SK-N-SH (cell line): ENCODE data around the gene TMEM151A. TPM values are rescaled to one million over a fixed set of nuclear protein-coding genes. Genes with fewer than 3 reads are reported as not detected.

Experiments used
- CTCF ChIA-PET: fragments of 300-600, 350-600 bp; formaldehyde crosslinking; extraction: SDS; loops from one replicate; lab custom pipeline; 2021; lab: Yijun Ruan, JAX
- POLR2A ChIA-PET: fragments of 350-600 bp; sonication (Branson Sonifier 250); formaldehyde crosslinking; extraction: SDS; loops from one replicate; lab custom pipeline; 2020; ENCODE audit warnings: antibody characterized with exemption, inconsistent platforms; lab: Yijun Ruan, JAX
- DNase-seq: peaks from one replicate; pipeline ENCODE4 v3.0.0; 2012
- H2AFZ ChIP-seq: fragments of 200-600 bp; sonication (generic); 2 replicates; pipeline ENCODE4 v1.8.1; 2016; ENCODE audit warnings: antibody characterized with exemption, mild to moderate bottlenecking, low read depth
- H3F3A ChIP-seq: fragments of 200-600 bp; sonication (generic); replicated peaks from 2 replicates; pipeline ENCODE3; 2016; ENCODE audit warnings: antibody characterized with exemption, mild to moderate bottlenecking; ENCODE audit not compliant: insufficient read depth
- H3K27ac ChIP-seq, 2 experiments: fragments of 200-500 bp in 1 of 2; fragments of 200-600 bp in 1 of 2; sonication (Bioruptor generic) in 1 of 2; sonication (generic), shearing (Covaris generic) in 1 of 2; 2 replicates each; pipeline versions ENCODE4 v1.5.1 to v1.6.1; 2014 to 2016; ENCODE audit warnings: low read depth in 2 of 2, inconsistent platforms in 1 of 2, low read length in 1 of 2, mild to moderate bottlenecking in 1 of 2, mixed read lengths in 1 of 2
- H3K27me3 ChIP-seq: fragments of 200-600 bp; sonication (generic), shearing (Covaris generic); 2 replicates; pipeline ENCODE4 v1.6.1; 2016; ENCODE audit warnings: mixed run types; ENCODE audit not compliant: insufficient read depth
- H3K36me3 ChIP-seq, 2 experiments: fragments of 200-500 bp in 1 of 2; fragments of 200-600 bp in 1 of 2; sonication (Bioruptor generic) in 1 of 2; sonication (generic) in 1 of 2; replicated peaks in 1 of 2; 2 replicates each; pipeline versions ENCODE3 to v1.5.1; 2014 to 2016; ENCODE audit warnings: low read length in 1 of 2, mild to moderate bottlenecking in 1 of 2; ENCODE audit not compliant: insufficient read depth in 2 of 2, control insufficient read depth in 1 of 2
- H3K4me1 ChIP-seq, 2 experiments: fragments of 200-500 bp in 1 of 2; fragments of 200-600 bp in 1 of 2; sonication (Bioruptor generic) in 1 of 2; sonication (generic), shearing (Covaris generic) in 1 of 2; 2 replicates each; pipeline versions ENCODE4 v1.5.1 to v1.6.1; 2014 to 2016; ENCODE audit warnings: low read depth in 1 of 2, low read length in 1 of 2, mixed run types in 1 of 2; ENCODE audit not compliant: insufficient read depth in 2 of 2, control insufficient read depth in 1 of 2
- H3K4me2 ChIP-seq: fragments of 200-600 bp; sonication (generic), shearing (Covaris generic); 2 replicates; pipeline ENCODE4 v1.6.1; 2017; ENCODE audit warnings: mixed run types
- H3K4me3 ChIP-seq, 2 experiments: fragments of 200-500 bp in 1 of 2; fragments of 200-600 bp in 1 of 2; sonication (Bioruptor generic) in 1 of 2; sonication (generic), shearing (Covaris generic) in 1 of 2; 2 replicates each; pipeline versions ENCODE4 v1.5.1 to v1.8.1; 2014 to 2016; ENCODE audit warnings: low read depth in 2 of 2, inconsistent platforms in 1 of 2, low read length in 1 of 2, mild to moderate bottlenecking in 1 of 2, mixed read lengths in 1 of 2, moderate library complexity in 1 of 2
- H3K79me2 ChIP-seq: fragments of 200-600 bp; sonication (generic); 2 replicates; pipeline ENCODE4 v1.8.1; 2017; ENCODE audit warnings: mild to moderate bottlenecking; ENCODE audit not compliant: insufficient read depth
- H3K9ac ChIP-seq: fragments of 200-600 bp; sonication (generic); 2 replicates; pipeline ENCODE4 v1.6.1; 2017; ENCODE audit warnings: mixed run types
- H3K9me2 ChIP-seq: fragments of 200-600 bp; sonication (generic); 2 replicates; pipeline ENCODE4 v1.6.1; 2017; ENCODE audit warnings: mixed run types
- H3K9me3 ChIP-seq: fragments of 200-600 bp; sonication (generic); 2 replicates; pipeline ENCODE4 v1.6.1; 2017; ENCODE audit warnings: mixed run types, mild to moderate bottlenecking, moderate library complexity
- H4K20me1 ChIP-seq: fragments of 200-600 bp; sonication (generic); 2 replicates; pipeline ENCODE4 v1.6.1; 2017; ENCODE audit warnings: mild to moderate bottlenecking, mixed run types; ENCODE audit not compliant: insufficient read depth
- JUND ChIP-seq: IDR thresholded peaks from 2 replicates; pipeline ENCODE4 v1.4.0; 2012
- RCOR1 ChIP-seq: fragments of 150-350 bp; IDR thresholded peaks from 2 replicates; pipeline ENCODE4 v1.6.1; 2017; ENCODE audit warnings: antibody characterized with exemption, low read length
- TCF12 ChIP-seq: IDR thresholded peaks from 2 replicates; pipeline ENCODE4 v1.4.0; 2012
- WGBS: methylation state at CpG from one replicate; pipeline ENCODE4 v1.1.6; 2017; ENCODE audit warnings: low lambda C conversion rate; 5-methylcytosine and 5-hydroxymethylcytosine counted together
- polyA plus RNA-seq, 3 experiments: library from polyadenylated mRNA; depleted of rRNA; stranded (reverse); fragments of >200 nt; gene quantifications; 2 replicates each; pipeline ENCODE4 v1.2.3, GENCODE V29; 2012
- TF ChIP-seq, protein P1 (sequence below): fragments of 150-350 bp; IDR thresholded peaks from 2 replicates; pipeline ENCODE4 v1.6.1; 2016; ENCODE audit warnings: mild to moderate bottlenecking, low read depth, low read length
- TF ChIP-seq, protein P2 (sequence below): fragments of 150-350 bp; IDR thresholded peaks from 2 replicates; pipeline ENCODE4 v1.6.1; 2017; ENCODE audit warnings: antibody characterized with exemption, low read length, low read depth, borderline replicate concordance
- TF ChIP-seq, protein P3 (sequence below): IDR thresholded peaks from 2 replicates; pipeline ENCODE4 v1.4.0; 2012; ENCODE audit warnings: low read depth, borderline replicate concordance
- TF ChIP-seq, protein P4 (sequence below): fragments of 200-600 bp; sonication (generic); IDR thresholded peaks from 2 replicates; pipeline ENCODE4 v1.6.1; 2017; ENCODE audit warnings: antibody characterized with exemption, mild to moderate bottlenecking, moderate library complexity

TMEM151A gene
- polyA plus RNA-seq, 1 of the 3 experiments (the other 2 are of a cell fraction), result 0.35 TPM

DNA sequence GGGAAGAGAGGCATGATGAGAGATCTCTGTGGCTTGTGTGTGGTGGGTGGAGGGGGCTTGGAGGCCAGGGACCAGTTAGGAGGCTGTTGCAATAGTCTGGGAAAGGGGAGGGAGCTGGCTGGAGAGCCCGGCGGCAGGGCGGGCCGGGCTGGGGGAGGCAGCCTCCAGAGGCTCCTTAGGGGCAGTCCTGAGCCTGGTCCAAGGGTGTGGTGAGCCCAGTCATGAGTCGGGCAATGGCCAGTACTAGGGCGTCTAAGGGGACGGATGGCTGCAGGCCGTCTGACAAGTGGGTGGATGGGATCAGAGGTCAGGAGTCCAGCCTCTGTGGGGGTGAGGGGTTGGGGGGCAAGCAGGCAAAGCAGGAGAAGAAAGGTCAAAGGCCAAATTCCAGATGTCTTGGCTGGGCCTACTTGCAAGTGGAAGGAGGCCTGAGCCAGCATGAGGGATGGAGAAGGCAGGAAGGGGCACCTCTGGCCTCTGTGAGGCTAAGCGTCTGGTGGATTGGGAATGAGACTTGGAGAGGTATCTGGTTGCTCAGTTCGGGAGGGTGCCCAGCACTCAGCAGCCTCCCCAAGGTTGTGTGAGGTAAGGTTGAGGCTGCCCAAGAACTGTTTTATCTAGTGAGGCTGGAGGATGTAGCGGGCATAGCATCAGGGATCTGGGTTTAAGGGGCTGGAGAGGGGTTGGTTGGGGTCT is 31.2 kb downstream of the TMEM151A start (continued):
- TF ChIP-seq, protein P1, sequence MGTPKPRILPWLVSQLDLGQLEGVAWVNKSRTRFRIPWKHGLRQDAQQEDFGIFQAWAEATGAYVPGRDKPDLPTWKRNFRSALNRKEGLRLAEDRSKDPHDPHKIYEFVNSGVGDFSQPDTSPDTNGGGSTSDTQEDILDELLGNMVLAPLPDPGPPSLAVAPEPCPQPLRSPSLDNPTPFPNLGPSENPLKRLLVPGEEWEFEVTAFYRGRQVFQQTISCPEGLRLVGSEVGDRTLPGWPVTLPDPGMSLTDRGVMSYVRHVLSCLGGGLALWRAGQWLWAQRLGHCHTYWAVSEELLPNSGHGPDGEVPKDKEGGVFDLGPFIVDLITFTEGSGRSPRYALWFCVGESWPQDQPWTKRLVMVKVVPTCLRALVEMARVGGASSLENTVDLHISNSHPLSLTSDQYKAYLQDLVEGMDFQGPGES, result no peak
- TF ChIP-seq TCF12, result no peak

DNA sequence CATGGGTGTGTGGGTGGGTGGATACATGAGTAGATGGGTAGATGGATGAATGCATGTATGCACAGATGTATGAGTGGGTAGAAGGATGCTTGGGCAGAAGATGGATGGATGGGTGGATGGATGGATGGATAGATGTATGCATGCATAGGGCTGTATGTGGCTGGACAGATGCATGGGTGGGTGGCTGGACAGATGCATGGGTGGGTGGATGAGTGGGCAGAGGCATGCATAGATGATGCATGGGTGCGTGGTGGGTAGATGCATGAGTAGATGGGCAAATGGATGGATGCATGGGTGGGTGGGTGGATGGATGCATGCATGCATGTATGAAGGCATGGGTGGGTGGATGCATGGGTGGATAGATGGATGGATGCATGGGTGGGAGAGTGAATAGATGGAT is 32.0 kb downstream of the TMEM151A start:
- POLR2A ChIA-PET, result no interaction called here
- Histone ChIP-seq H3F3A (peaks cover 3% of the 10 kb centered on the region), H3K4me2 (no peak overlapping the region), H3K9me3 (no peaks in the 10 kb centered on the region), H3K4me1 (peaks cover 32 to 39% of the 10 kb centered on the region in 2 experiments; a peak in 3 of 4 replicates), H3K27me3 (no peaks in the 10 kb centered on the region), H2AFZ (no peak overlapping the region), H3K27ac (no peak overlapping the region), H3K36me3 (no peaks in the 10 kb centered on the region), H3K79me2 (no peaks in the 10 kb centered on the region), H3K4me3 (no peak overlapping the region), H3K9ac (no peak overlapping the region), H4K20me1 (no peaks in the 10 kb centered on the region), H3K9me2 (no peaks in the 10 kb centered on the region)
- TF ChIP-seq, protein P2, sequence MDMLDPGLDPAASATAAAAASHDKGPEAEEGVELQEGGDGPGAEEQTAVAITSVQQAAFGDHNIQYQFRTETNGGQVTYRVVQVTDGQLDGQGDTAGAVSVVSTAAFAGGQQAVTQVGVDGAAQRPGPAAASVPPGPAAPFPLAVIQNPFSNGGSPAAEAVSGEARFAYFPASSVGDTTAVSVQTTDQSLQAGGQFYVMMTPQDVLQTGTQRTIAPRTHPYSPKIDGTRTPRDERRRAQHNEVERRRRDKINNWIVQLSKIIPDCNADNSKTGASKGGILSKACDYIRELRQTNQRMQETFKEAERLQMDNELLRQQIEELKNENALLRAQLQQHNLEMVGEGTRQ, result no peak
- TF ChIP-seq, protein P3, sequence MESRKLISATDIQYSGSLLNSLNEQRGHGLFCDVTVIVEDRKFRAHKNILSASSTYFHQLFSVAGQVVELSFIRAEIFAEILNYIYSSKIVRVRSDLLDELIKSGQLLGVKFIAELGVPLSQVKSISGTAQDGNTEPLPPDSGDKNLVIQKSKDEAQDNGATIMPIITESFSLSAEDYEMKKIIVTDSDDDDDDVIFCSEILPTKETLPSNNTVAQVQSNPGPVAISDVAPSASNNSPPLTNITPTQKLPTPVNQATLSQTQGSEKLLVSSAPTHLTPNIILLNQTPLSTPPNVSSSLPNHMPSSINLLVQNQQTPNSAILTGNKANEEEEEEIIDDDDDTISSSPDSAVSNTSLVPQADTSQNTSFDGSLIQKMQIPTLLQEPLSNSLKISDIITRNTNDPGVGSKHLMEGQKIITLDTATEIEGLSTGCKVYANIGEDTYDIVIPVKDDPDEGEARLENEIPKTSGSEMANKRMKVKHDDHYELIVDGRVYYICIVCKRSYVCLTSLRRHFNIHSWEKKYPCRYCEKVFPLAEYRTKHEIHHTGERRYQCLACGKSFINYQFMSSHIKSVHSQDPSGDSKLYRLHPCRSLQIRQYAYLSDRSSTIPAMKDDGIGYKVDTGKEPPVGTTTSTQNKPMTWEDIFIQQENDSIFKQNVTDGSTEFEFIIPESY, result no peak
- TF ChIP-seq, protein P4, sequence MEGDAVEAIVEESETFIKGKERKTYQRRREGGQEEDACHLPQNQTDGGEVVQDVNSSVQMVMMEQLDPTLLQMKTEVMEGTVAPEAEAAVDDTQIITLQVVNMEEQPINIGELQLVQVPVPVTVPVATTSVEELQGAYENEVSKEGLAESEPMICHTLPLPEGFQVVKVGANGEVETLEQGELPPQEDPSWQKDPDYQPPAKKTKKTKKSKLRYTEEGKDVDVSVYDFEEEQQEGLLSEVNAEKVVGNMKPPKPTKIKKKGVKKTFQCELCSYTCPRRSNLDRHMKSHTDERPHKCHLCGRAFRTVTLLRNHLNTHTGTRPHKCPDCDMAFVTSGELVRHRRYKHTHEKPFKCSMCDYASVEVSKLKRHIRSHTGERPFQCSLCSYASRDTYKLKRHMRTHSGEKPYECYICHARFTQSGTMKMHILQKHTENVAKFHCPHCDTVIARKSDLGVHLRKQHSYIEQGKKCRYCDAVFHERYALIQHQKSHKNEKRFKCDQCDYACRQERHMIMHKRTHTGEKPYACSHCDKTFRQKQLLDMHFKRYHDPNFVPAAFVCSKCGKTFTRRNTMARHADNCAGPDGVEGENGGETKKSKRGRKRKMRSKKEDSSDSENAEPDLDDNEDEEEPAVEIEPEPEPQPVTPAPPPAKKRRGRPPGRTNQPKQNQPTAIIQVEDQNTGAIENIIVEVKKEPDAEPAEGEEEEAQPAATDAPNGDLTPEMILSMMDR, result no peak
- TF ChIP-seq RCOR1, result no peak
- no peak for TF ChIP-seq JUND
- DNase-seq, result no peak
- CTCF ChIA-PET, result interaction anchor here (2.3 kb wide), 1 partner anchor 12 kb away, joined by 17 read pairs; no protein-coding TSS in a partner anchor
- WGBS, result 100% methylated on average over 1 of the region's 1 CpG
